Cardiac fibroblast (primary cell): ENCODE measurements around the gene ARNT2.

Experiments
- DNase-seq, 2 donors: peaks; one replicate each; pipeline versions ENCODE4 v3.0.0 to v3.0.0-alpha.2; 2010; ENCODE audit warnings: low read depth in 2 of 2
- H3K4me3 ChIP-seq, 2 donors: replicated peaks in 1 of 2; 1 replicate in 1 of 2; 2 replicates in 1 of 2; pipeline ENCODE4 v1.5.1; 2011; ENCODE audit warnings: low read depth in 2 of 2, low read length in 2 of 2, mild to moderate bottlenecking in 2 of 2, moderate library complexity in 1 of 2
- CTCF ChIP-seq: IDR thresholded peaks from one replicate; pipeline ENCODE4 v1.5.1; 2011; ENCODE audit warnings: low read depth, mild to moderate bottlenecking, low read length, inconsistent platforms

ARNT2 gene

DNA sequence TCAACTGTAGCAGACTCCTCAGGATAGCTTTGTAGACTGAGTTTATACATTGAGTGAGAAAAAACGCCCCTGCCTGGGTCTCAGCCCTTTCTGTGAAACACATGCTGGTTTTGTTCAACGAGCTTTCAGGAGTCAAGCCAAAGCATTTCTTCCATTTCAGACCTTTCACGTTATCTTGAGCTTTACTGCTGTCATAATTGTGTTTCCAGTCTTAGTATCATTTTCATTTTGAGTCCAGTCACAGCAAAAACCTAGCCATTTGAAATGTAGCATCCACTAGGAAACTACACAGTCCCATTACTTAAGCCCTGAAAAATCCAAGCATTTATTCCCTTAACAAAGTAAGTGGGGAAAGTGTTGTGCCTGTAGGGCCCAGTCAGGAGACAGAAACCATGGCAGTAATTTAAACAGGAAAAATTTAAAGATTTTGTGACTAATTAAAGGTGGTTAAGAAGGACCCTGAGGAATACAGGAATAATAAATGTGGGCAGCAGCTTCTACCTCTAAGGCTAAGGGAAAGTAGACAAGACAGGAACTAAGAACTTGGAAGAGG lies 180.9 kb downstream of the ARNT2 start:
- no peak for TF ChIP-seq CTCF
- DNase-seq, result peak in 1 of 2 donors; percentile 29
- no peak overlapping the region for H3K4me3 ChIP-seq

- H3K4me3 ChIP-seq, result no peak overlapping the region
- no peak for DNase-seq
- no peak for TF ChIP-seq CTCF
These were observed 181.4 kb downstream of the ARNT2 start for GRCh38 chr15:80585544-80586018.

GRCh38 chr15:80586161-80586560 lies 182.0 kb downstream of the ARNT2 start:
- no peak overlapping the region for H3K4me3 ChIP-seq
- no peak for TF ChIP-seq CTCF
- no peak for DNase-seq

DNA sequence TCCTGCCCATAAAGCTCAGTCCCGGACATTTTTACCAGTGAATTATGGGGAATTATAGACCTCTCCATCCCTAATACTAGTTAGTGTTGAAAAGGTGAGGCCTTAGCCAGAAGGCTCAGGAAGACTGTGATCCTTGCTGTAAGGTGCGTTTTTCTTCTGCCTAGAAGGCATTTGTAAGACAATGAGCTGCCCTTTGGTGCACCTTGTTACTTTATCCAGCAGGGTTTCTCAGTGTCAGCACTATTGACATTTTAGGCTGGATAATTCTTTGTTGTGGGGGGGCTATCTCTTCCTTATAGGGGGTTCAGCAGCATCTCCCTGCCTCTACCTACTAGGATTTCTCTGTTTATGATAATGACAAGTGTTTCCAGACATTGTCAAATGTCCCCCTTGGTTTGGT lies 182.8 kb downstream of the ARNT2 start:
- no peak for DNase-seq
- H3K4me3 ChIP-seq, result no peak overlapping the region
- TF ChIP-seq CTCF, result no peak

- TF ChIP-seq CTCF, result no peak
- peak; percentile 59 to 68 for DNase-seq
- H3K4me3 ChIP-seq, result no peak overlapping the region
These were observed 183.8 kb downstream of the ARNT2 start for GRCh38 chr15:80587816-80588456.

- TF ChIP-seq CTCF, result no peak
- no peak overlapping the region for H3K4me3 ChIP-seq
- DNase-seq, result peak; percentile 97
These were observed 184.6 kb downstream of the ARNT2 start for GRCh38 chr15:80588801-80589200.
